Coronary artery (tissue), 2 donors: ENCODE data around the gene IFTAP.
"Not testable (repeated sequence)": the region's sequence is repeated elsewhere in the genome, so short reads cannot be mapped to it uniquely, and the experiment has no call there.

Experiments used
- DNase-seq: peaks from one replicate; pipeline ENCODE4 v3.0.0-alpha.2; 2017; ENCODE audit warnings: low spot score
- H3K27ac ChIP-seq, 2 donors: fragments of 200-600 bp; sonication (generic); one replicate each; pipeline ENCODE4 v1.5.1; 2016 to 2019
- H3K4me3 ChIP-seq: fragments of 200-600 bp; sonication (generic); 2 replicates; pipeline ENCODE4 v1.5.1; 2016; ENCODE audit warnings: mild to moderate bottlenecking, moderate library complexity
- CTCF ChIP-seq: fragments of 200-600 bp; sonication (generic); IDR thresholded peaks from one replicate; pipeline ENCODE4 v1.5.1; 2019; ENCODE audit warnings: antibody characterized with exemption

Gene IFTAP

GRCh38 chr11:36635066-36635862, 41.0 kb downstream of the IFTAP start:
- DNase-seq = no peak
- Histone ChIP-seq H3K4me3 (no peak overlapping the region), H3K27ac (no peak overlapping the region)
- no peak for TF ChIP-seq CTCF

- no peak for DNase-seq
- TF ChIP-seq CTCF = no peak
- H3K27ac ChIP-seq = no peak overlapping the region
- no peak overlapping the region for H3K4me3 ChIP-seq
Measured at GRCh38 chr11:36638556-36638955, 44.3 kb downstream of the IFTAP start.

- Histone ChIP-seq H3K4me3 (no peak overlapping the region), H3K27ac (no peak overlapping the region)
- DNase-seq = no peak
- TF ChIP-seq CTCF = no peak
Measured at GRCh38 chr11:36657610-36658267, 63.4 kb downstream of the IFTAP start.

GRCh38 chr11:36661359-36661758, 67.1 kb downstream of the IFTAP start:
- H3K27ac ChIP-seq, H3K4me3 ChIP-seq, DNase-seq: not testable (repeated sequence)

GRCh38 chr11:36672815-36673450, 78.6 kb downstream of the IFTAP start:
- Histone ChIP-seq H3K27ac (no peak overlapping the region), H3K4me3 (no peak overlapping the region)
- no peak for DNase-seq
- TF ChIP-seq CTCF = peak; percentile 81

- DNase-seq, H3K4me3 ChIP-seq, H3K27ac ChIP-seq: not testable (repeated sequence)
Measured at GRCh38 chr11:36679547-36679946, 85.2 kb downstream of the IFTAP start.

- Histone ChIP-seq H3K27ac (no peak overlapping the region), H3K4me3 (no peak overlapping the region)
- no peak for TF ChIP-seq CTCF
- no peak for DNase-seq
Measured at GRCh38 chr11:36683818-36684217, 89.5 kb downstream of the IFTAP start.
